ENCODE results near the gene ASPDH. TPM values are rescaled to one million over a fixed set of nuclear protein-coding genes. Genes with fewer than 3 reads are reported as not detected.
A peak's percentile ranks its signal among the peaks of the same experiment; 100 is the strongest.

Gene ASPDH
- total and polyA plus RNA-seq, 2 of the 4 experiments (the other 2 are of a cell fraction), result not detected

DNA sequence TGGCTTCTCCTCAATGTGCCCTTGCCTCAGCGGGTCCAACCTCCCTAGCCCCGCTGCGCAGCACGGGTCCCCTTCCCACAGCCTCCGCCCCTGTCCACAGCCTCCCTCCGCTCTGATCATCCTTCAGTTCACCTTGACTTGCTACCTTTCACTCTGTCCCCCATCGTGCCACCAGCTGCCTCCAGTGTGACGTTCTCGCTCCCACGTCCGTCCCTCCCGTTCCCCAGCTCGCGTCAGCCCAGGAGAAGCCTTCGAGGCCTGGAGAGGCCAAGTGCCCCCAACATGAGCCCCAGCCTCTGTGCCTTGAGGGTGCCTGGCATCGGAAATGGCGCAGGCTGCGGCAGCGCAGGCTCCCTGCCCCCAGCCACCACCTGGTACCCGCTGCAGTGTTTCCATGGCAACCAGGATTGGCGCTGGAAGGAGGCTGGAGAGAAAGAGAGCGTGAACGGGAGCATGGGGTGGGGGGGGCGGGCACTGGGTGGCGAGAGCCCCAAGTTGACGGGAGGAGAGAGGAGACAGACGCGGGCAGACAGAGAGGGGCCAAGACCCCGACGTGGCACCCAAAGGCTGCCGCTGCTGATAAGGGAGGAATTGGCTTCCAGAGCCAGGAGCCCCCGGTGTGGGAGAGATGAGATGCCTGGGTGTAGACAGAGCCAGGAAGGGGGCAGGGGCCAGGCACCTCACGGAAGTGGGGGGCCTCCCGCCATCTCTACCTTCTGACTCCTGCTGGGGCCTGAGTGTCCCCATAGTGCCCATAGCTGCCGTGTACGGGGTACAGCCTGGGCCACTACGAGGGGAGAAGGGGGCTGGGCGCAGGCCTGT is 844 bp upstream of the ASPDH start:
- Histone ChIP-seq H2BK5ac (ENCODE audit: low read depth, low read length, poor library complexity, severe bottlenecking) (no peak overlapping the region), H2AK9ac (replicated peaks; ENCODE audit: low read depth, low read length, poor library complexity) (no peak overlapping the region), H3K4me1 (ENCODE audit: control insufficient read depth, insufficient read depth, low read length) (peaks cover 3% of the 10 kb centered on the region), H3K14ac (replicated peaks; ENCODE audit: low read depth, low read length) (no peak overlapping the region), H3K27me3 (ENCODE audit: control insufficient read depth, insufficient read depth, low read length) (no peaks in the 10 kb centered on the region), H2BK20ac (ENCODE audit: low read depth, low read length) (no peak overlapping the region), H3K9me3 (ENCODE audit: control insufficient read depth, insufficient read depth, low read length) (no peaks in the 10 kb centered on the region), H3K23ac (ENCODE audit: low read depth, low read length) (no peak overlapping the region), H4K91ac (ENCODE audit: insufficient read depth, low read depth, low read length) (no peak overlapping the region), H3K9me1 (ENCODE audit: insufficient read depth, low read length) (no peaks in the 10 kb centered on the region; the same call in 1 of the 2 replicates), H2AK5ac (ENCODE audit: low read depth, low read length) (no peak overlapping the region), H3K9ac (ENCODE audit: low read depth, low read length) (no peak overlapping the region), H4K8ac (ENCODE audit: low read depth in 2 of 2, low read length in 2 of 2) (no peak overlapping the region), H3K27ac (ENCODE audit: insufficient read depth, low read length) (no peak overlapping the region), H2BK120ac (ENCODE audit: low read depth, low read length) (no peak overlapping the region), H3K56ac (ENCODE audit: extremely low read depth, insufficient read depth, low read length) (no peak overlapping the region), H3K4ac (ENCODE audit: low read depth, low read length) (no peak overlapping the region), H3K36me3 (ENCODE audit: control insufficient read depth, insufficient read depth, low read length) (no peaks in the 10 kb centered on the region), H3K4me3 (ENCODE audit: insufficient read depth, low read depth, low read length) (no peak overlapping the region), H3K79me1 (ENCODE audit: low read depth in 1 of 2, low read length in 2 of 2) (peaks cover 5 to 10% of the 10 kb centered on the region in 2 experiments; a peak in 3 of 4 replicates), H2AFZ (replicated peaks; ENCODE audit: low read length, poor library complexity) (peak overlapping the region; percentile 14), H3K18ac (ENCODE audit: low read depth, low read length) (no peak overlapping the region), H4K5ac (ENCODE audit: low read depth, low read length) (no peak overlapping the region), H3K4me2 (ENCODE audit: low read depth, low read length) (no peak overlapping the region), H4K20me1 (ENCODE audit: insufficient read depth, low read length) (no peaks in the 10 kb centered on the region), H2BK15ac (ENCODE audit: low read depth, low read length) (no peak overlapping the region)
- POLR2A ChIA-PET (ENCODE audit: unreplicated experiment), result no interaction called here
- ATAC-seq (ENCODE audit: low read depth), result no peak
- DNase-seq, result no peak
- 22% methylated on average over 9 of the region's 38 CpGs; no CpG with 5 or more reads in 1 of the 2 experiments for WGBS, 2 experiments (ENCODE audit: extremely low coverage in 2 of 2, insufficient read length in 1 of 2)
- dilution Hi-C loops (cut with HindIII; ENCODE audit: low sequenced_read_pairs, unreplicated experiment), result no loop called here
- in situ Hi-C loops (cut with MboI; ENCODE audit: low sequenced_read_pairs), result no loop called here
- no TSS peak for BruUV-seq (replicated peaks)
- intact Hi-C loops (cut with micrococcal nuclease), result no loop called here
- CTCF ChIA-PET, result interaction anchor here (0.6 kb wide), 1 partner anchor 421 kb away, joined by 3 read pairs; no protein-coding TSS in a partner anchor
- TF ChIP-seq RAD21 (IDR thresholded peaks at IDR 0.05; ENCODE audit: low read length) (no peak), POLR2A (IDR thresholded peaks at IDR 0.05; ENCODE audit: low read depth, low read length) (no peak), MAFK (IDR thresholded peaks at IDR 0.05; ENCODE audit: low read depth, low read length) (no peak), MAZ (IDR thresholded peaks at IDR 0.05; ENCODE audit: borderline replicate concordance, low read depth, low read length) (no peak), RCOR1 (IDR thresholded peaks at IDR 0.05; ENCODE audit: insufficient replicate concordance, low read length) (no peak), BHLHE40 (IDR thresholded peaks at IDR 0.05; ENCODE audit: low read depth, low read length) (no peak), RFX5 (IDR thresholded peaks at IDR 0.05; ENCODE audit: low read depth, low read length) (no peak), CHD1 (IDR thresholded peaks at IDR 0.05; ENCODE audit: low read depth, low read length) (no peak), NFE2L2 (IDR thresholded peaks at IDR 0.05; ENCODE audit: low read depth, low read length) (no peak), FOS (IDR thresholded peaks at IDR 0.05; ENCODE audit: low read depth, low read length) (no peak), MXI1 (IDR thresholded peaks at IDR 0.05; ENCODE audit: borderline replicate concordance, low read depth, low read length) (no peak), CEBPB (IDR thresholded peaks at IDR 0.05; ENCODE audit: low read depth, low read length) (no peak)
- TF ChIP-seq, protein P1, sequence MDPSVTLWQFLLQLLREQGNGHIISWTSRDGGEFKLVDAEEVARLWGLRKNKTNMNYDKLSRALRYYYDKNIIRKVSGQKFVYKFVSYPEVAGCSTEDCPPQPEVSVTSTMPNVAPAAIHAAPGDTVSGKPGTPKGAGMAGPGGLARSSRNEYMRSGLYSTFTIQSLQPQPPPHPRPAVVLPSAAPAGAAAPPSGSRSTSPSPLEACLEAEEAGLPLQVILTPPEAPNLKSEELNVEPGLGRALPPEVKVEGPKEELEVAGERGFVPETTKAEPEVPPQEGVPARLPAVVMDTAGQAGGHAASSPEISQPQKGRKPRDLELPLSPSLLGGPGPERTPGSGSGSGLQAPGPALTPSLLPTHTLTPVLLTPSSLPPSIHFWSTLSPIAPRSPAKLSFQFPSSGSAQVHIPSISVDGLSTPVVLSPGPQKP (IDR thresholded peaks at IDR 0.05; ENCODE audit: borderline replicate concordance, low read depth, low read length), result no peak
- TF ChIP-seq, protein P2, sequence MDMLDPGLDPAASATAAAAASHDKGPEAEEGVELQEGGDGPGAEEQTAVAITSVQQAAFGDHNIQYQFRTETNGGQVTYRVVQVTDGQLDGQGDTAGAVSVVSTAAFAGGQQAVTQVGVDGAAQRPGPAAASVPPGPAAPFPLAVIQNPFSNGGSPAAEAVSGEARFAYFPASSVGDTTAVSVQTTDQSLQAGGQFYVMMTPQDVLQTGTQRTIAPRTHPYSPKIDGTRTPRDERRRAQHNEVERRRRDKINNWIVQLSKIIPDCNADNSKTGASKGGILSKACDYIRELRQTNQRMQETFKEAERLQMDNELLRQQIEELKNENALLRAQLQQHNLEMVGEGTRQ (IDR thresholded peaks at IDR 0.05; ENCODE audit: low read depth, low read length), result no peak
- TF ChIP-seq, protein P3, sequence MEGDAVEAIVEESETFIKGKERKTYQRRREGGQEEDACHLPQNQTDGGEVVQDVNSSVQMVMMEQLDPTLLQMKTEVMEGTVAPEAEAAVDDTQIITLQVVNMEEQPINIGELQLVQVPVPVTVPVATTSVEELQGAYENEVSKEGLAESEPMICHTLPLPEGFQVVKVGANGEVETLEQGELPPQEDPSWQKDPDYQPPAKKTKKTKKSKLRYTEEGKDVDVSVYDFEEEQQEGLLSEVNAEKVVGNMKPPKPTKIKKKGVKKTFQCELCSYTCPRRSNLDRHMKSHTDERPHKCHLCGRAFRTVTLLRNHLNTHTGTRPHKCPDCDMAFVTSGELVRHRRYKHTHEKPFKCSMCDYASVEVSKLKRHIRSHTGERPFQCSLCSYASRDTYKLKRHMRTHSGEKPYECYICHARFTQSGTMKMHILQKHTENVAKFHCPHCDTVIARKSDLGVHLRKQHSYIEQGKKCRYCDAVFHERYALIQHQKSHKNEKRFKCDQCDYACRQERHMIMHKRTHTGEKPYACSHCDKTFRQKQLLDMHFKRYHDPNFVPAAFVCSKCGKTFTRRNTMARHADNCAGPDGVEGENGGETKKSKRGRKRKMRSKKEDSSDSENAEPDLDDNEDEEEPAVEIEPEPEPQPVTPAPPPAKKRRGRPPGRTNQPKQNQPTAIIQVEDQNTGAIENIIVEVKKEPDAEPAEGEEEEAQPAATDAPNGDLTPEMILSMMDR (conservative IDR thresholded peaks at IDR 0.05; ENCODE audit: low read depth, low read length), result no peak
